Measurements from ENCODE around the gene DCN. TPM values are rescaled to one million over a fixed set of nuclear protein-coding genes. Genes with fewer than 3 reads are reported as not detected.
"Not testable (repeated sequence)": the region's sequence is repeated elsewhere in the genome, so short reads cannot be mapped to it uniquely, and the experiment has no call there.

Gene DCN
- total RNA-seq (2014; rRNA removed; shearing (Covaris generic)) = 0.28 and 0.32 TPM in 2 replicates

GRCh38 chr12:91182636-91183455 is at the start of gene DCN:
DCN (minus strand) TSS chr12:91182817; CDS start chr12:91178552, 4,265 bp downstream.
- DNase-seq = no peak
- no peak within 1 kb of the TSS for H3K4me3 ChIP-seq
- no peaks in the 10 kb centered on the region for H3K27me3 ChIP-seq
- no peaks in the 10 kb centered on the region for H3K36me3 ChIP-seq
- H3K4me1 ChIP-seq = peaks cover 22% of the 10 kb centered on the region
- no peaks in the 10 kb centered on the region for H3K9me3 ChIP-seq (replicated peaks)
- H3K27ac ChIP-seq = no peak within 1 kb of the TSS

GRCh38 chr12:91230841-91231240 is 48.2 kb upstream of the DCN start:
- H3K27ac ChIP-seq = no peak overlapping the region
- H3K4me1 ChIP-seq = no peaks in the 10 kb centered on the region
- H3K27me3 ChIP-seq = no peaks in the 10 kb centered on the region
- H3K36me3 ChIP-seq = no peaks in the 10 kb centered on the region
- H3K4me3 ChIP-seq = no peak overlapping the region
- DNase-seq = no peak
- H3K9me3 ChIP-seq (replicated peaks) = no peaks in the 10 kb centered on the region

- no peak overlapping the region for H3K4me3 ChIP-seq
- no peaks in the 10 kb centered on the region for H3K27me3 ChIP-seq
- H3K4me1 ChIP-seq = no peaks in the 10 kb centered on the region
- no peak for DNase-seq
- no peak overlapping the region for H3K27ac ChIP-seq
- H3K36me3 ChIP-seq = no peaks in the 10 kb centered on the region
- no peaks in the 10 kb centered on the region for H3K9me3 ChIP-seq (replicated peaks)
These were observed 44.3 kb upstream of the DCN start for GRCh38 chr12:91226951-91227350.

- Histone ChIP-seq H3K27me3 (no peaks in the 10 kb centered on the region), H3K4me1 (no peaks in the 10 kb centered on the region), H3K9me3 (replicated peaks) (no peaks in the 10 kb centered on the region), H3K4me3 (no peak overlapping the region), H3K36me3 (no peaks in the 10 kb centered on the region), H3K27ac (no peak overlapping the region)
- DNase-seq = no peak
These were observed 42.7 kb upstream of the DCN start for GRCh38 chr12:91225316-91225715.

GRCh38 chr12:91224401-91224800 is 41.8 kb upstream of the DCN start:
- H3K4me1 ChIP-seq = no peaks in the 10 kb centered on the region
- DNase-seq = no peak
- H3K27ac ChIP-seq = no peak overlapping the region
- no peaks in the 10 kb centered on the region for H3K36me3 ChIP-seq
- H3K4me3 ChIP-seq = no peak overlapping the region
- H3K27me3 ChIP-seq = no peaks in the 10 kb centered on the region
- no peaks in the 10 kb centered on the region for H3K9me3 ChIP-seq (replicated peaks)

- Histone ChIP-seq H3K27ac (no peak overlapping the region), H3K4me1 (no peaks in the 10 kb centered on the region), H3K27me3 (no peaks in the 10 kb centered on the region), H3K9me3 (replicated peaks) (no peaks in the 10 kb centered on the region), H3K4me3 (no peak overlapping the region), H3K36me3 (no peaks in the 10 kb centered on the region)
- no peak for DNase-seq
These were observed 40.1 kb upstream of the DCN start for GRCh38 chr12:91222746-91223145.

- Histone ChIP-seq H3K27ac (no peak overlapping the region), H3K4me3 (no peak overlapping the region), H3K36me3 (no peaks in the 10 kb centered on the region), H3K4me1 (no peaks in the 10 kb centered on the region), H3K27me3 (no peaks in the 10 kb centered on the region), H3K9me3 (replicated peaks) (no peaks in the 10 kb centered on the region)
- no peak for DNase-seq
These were observed 37.3 kb upstream of the DCN start for GRCh38 chr12:91219919-91220318.

- Histone ChIP-seq H3K9me3 (replicated peaks) (no peaks in the 10 kb centered on the region), H3K4me3 (no peak overlapping the region), H3K4me1 (no peaks in the 10 kb centered on the region), H3K27ac (no peak overlapping the region), H3K27me3 (no peaks in the 10 kb centered on the region), H3K36me3 (no peaks in the 10 kb centered on the region)
- DNase-seq = no peak
These were observed 36.9 kb upstream of the DCN start for GRCh38 chr12:91219511-91219910.

- Histone ChIP-seq H3K27me3 (no peaks in the 10 kb centered on the region), H3K9me3 (replicated peaks) (no peaks in the 10 kb centered on the region), H3K27ac (no peak overlapping the region), H3K4me1 (no peaks in the 10 kb centered on the region), H3K36me3 (no peaks in the 10 kb centered on the region), H3K4me3 (no peak overlapping the region)
- no peak for DNase-seq
These were observed 34.3 kb upstream of the DCN start for GRCh38 chr12:91216871-91217270.

GRCh38 chr12:91215940-91216454 is 33.4 kb upstream of the DCN start:
- peaks cover 8% of the 10 kb centered on the region for H3K4me1 ChIP-seq
- H3K9me3 ChIP-seq (replicated peaks) = no peaks in the 10 kb centered on the region
- H3K27ac ChIP-seq = no peak overlapping the region
- no peaks in the 10 kb centered on the region for H3K36me3 ChIP-seq
- no peak for DNase-seq
- H3K4me3 ChIP-seq = no peak overlapping the region
- no peaks in the 10 kb centered on the region for H3K27me3 ChIP-seq

- DNase-seq = peak; percentile 4
These were observed 29.2 kb upstream of the DCN start for GRCh38 chr12:91211866-91212265.

GRCh38 chr12:91210618-91211017 is 28.0 kb upstream of the DCN start:
- Histone ChIP-seq H3K36me3 (no peaks in the 10 kb centered on the region), H3K4me1 (peaks cover 13% of the 10 kb centered on the region), H3K27ac (no peak overlapping the region; the same call in 1 of the 2 replicates), H3K9me3 (replicated peaks) (no peaks in the 10 kb centered on the region; the same call in 1 of the 2 replicates), H3K27me3 (no peaks in the 10 kb centered on the region), H3K4me3 (no peak overlapping the region)
- peak; percentile 35 to 48 for DNase-seq

More at GRCh38 chr12:91211866-91212265, 29.2 kb upstream of the DCN start:
- Histone ChIP-seq H3K27me3 (no peaks in the 10 kb centered on the region), H3K9me3 (replicated peaks) (no peaks in the 10 kb centered on the region; the same call in 1 of the 2 replicates), H3K27ac (no peak overlapping the region), H3K4me1 (peaks cover 13% of the 10 kb centered on the region), H3K36me3 (no peaks in the 10 kb centered on the region), H3K4me3 (no peak overlapping the region)

- Histone ChIP-seq H3K27ac (no peak overlapping the region), H3K27me3 (no peaks in the 10 kb centered on the region), H3K4me1 (peaks cover 13% of the 10 kb centered on the region), H3K4me3 (no peak overlapping the region), H3K9me3 (replicated peaks) (no peaks in the 10 kb centered on the region; the same call in 1 of the 2 replicates), H3K36me3 (no peaks in the 10 kb centered on the region)
- DNase-seq = no peak
These were observed 27.5 kb upstream of the DCN start for GRCh38 chr12:91210144-91210543.

- H3K36me3 ChIP-seq; H3K27me3 ChIP-seq; H3K27ac ChIP-seq; H3K4me3 ChIP-seq; DNase-seq; H3K9me3 ChIP-seq (replicated peaks): not testable (repeated sequence)
- peaks cover 13% of the 10 kb centered on the region for H3K4me1 ChIP-seq
These were observed 24.7 kb upstream of the DCN start for GRCh38 chr12:91207301-91207700.

GRCh38 chr12:91205811-91206210 is 23.2 kb upstream of the DCN start:
- H3K27me3 ChIP-seq = peaks cover under 1% of the 10 kb centered on the region; the same call in 1 of the 2 replicates
- peaks cover 3% of the 10 kb centered on the region for H3K4me1 ChIP-seq
- no peaks in the 10 kb centered on the region; the same call in 1 of the 2 replicates for H3K9me3 ChIP-seq (replicated peaks)
- DNase-seq = no peak
- no peak overlapping the region for H3K4me3 ChIP-seq
- no peak overlapping the region for H3K27ac ChIP-seq
- H3K36me3 ChIP-seq = no peaks in the 10 kb centered on the region

Measured in SJCRH30 (cell line).